IPS-18c (cell line): ENCODE results near the gene EXOC4.

Experiments used
- H3K4me3 ChIP-seq: 2 replicates; pipeline ENCODE4 v1.7.0; 2013; ENCODE audit warnings: low read depth, mild to moderate bottlenecking, low read length, moderate library complexity; ENCODE audit not compliant: insufficient read depth
- H3K9me3 ChIP-seq: one replicate; pipeline ENCODE4 v1.6.1; 2013; ENCODE audit warnings: mild to moderate bottlenecking, low read length, moderate library complexity; ENCODE audit not compliant: control insufficient read depth, insufficient read depth

Gene EXOC4

GRCh38 chr7:133372337-133372736 lies 119.5 kb downstream of the EXOC4 start:
- Histone ChIP-seq H3K9me3 (no peaks in the 10 kb centered on the region), H3K4me3 (no peak overlapping the region)

GRCh38 chr7:133376514-133376913 lies 123.6 kb downstream of the EXOC4 start:
- no peak overlapping the region for H3K4me3 ChIP-seq
- H3K9me3 ChIP-seq, result no peaks in the 10 kb centered on the region

- H3K9me3 ChIP-seq, result no peaks in the 10 kb centered on the region
- H3K4me3 ChIP-seq, result no peak overlapping the region
These were observed 129.1 kb downstream of the EXOC4 start for GRCh38 chr7:133381965-133382364.

DNA sequence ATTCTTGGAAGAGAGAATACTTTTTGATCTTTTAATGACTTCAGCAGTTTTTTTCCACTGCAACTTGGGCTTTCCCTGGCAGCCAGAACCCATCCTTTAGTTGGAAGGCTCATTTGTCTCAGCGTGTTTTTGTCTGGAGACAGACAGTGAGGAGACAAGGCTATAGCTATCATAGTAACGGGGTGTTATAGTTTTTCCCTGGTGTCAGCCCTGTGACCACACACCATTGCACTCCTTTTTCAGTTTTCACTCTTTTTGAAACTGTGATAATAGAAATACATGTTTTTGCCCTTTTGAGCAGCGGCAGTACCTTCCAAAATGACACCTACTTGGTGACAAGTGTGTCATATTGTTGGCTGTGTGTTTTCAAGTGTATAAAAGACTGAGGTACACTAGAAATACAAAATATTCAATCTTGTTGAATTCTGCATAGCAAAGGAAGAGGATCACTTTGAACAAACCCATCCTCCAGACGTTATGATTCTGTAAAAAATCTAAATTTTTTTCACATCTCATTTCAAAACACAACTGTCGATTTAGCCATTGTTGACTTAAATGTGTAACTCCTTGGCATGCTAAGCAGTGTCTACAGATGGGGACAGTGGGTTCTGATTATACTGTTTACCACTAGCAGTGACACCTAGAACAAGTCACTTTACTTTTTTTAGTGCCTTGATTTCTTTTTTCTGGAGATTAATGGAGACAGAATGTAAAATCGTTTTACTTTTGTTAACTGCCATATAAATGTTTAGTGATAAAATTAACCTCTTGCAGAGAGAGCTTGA lies 130.1 kb downstream of the EXOC4 start:
- Histone ChIP-seq H3K4me3 (no peak overlapping the region), H3K9me3 (no peaks in the 10 kb centered on the region)

- H3K4me3 ChIP-seq, result no peak overlapping the region
These were observed 133.3 kb downstream of the EXOC4 start for GRCh38 chr7:133386205-133386604.

DNA sequence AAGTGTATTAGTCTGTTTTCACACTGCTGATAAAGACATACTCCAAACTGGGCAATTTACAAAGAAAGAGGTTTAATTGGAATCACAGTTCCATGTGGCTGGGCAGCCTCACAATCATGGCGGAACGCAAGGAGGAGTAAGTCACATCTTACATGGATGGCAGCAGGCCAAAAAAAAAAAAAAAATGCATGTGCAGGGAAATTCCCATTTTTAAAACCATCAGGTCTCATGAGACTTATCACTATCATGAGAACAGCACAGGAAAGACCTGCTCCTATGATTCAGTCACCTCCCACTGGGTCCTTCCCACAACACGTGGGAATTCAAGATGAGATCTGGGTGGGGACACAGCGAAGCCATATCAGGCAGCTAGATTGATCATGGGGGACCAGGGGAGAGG lies 136.8 kb downstream of the EXOC4 start:
- Histone ChIP-seq H3K4me3 (no peak overlapping the region), H3K9me3 (no peaks in the 10 kb centered on the region)

More at GRCh38 chr7:133386205-133386604, 133.3 kb downstream of the EXOC4 start:
- H3K9me3 ChIP-seq, result no peaks in the 10 kb centered on the region

DNA sequence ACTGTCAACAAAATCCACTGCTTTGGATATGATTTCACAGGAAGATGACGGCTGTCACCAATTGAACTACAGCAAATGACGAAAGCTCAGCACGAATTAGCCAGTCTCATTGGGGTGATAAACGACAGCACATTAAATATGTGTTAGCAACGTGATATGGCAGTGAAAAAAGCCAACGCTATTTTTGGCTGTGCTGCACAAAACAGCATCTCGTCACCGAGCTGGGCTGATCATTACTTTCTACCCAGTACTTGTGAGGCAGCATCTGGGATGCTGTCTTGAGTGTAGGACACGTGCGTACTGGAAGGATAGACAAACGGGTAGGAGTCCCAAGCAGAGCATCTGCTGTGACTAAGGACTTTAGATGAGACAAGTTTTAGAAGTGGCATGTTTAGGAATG lies 138.3 kb downstream of the EXOC4 start:
- Histone ChIP-seq H3K9me3 (no peaks in the 10 kb centered on the region), H3K4me3 (no peak overlapping the region)

DNA sequence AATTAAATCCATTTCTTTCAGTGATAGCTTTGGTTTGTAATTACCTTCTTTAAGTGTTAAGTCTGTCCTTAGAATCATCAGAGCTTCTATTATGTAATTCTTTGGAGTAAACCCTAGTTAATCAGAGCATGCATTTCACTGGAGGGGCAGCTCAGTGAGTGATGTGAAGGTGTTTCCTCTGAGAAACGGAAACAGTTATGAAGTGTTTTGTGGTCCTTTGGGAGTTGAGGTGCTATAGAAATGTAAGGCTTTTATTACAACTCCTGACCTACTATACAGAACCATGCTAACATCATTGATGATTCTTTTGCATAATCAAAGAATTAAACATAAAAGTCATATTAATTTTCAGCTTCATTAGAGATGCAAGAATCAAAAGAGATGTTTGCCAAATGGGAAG lies 141.5 kb downstream of the EXOC4 start:
- no peak overlapping the region for H3K4me3 ChIP-seq
- H3K9me3 ChIP-seq, result no peaks in the 10 kb centered on the region

DNA sequence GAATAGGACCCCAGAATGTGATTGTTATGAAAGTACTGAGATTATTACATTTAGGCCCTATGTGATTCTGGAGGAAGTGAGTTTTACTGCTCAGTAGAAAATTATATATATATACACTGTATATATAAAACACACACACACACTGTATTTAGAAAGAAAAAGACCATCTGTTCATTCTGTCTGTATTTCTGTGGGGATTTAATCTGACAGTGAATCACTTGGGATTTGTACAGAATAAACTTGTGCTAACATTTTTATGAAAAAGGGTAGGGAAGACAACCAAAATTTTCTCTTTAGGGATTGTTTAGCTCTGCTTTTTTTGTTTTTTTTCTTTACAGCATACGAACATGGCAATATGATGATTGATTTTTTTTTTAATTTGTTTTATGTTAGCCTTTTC lies 142.7 kb downstream of the EXOC4 start:
- Histone ChIP-seq H3K9me3 (no peaks in the 10 kb centered on the region), H3K4me3 (no peak overlapping the region)

DNA sequence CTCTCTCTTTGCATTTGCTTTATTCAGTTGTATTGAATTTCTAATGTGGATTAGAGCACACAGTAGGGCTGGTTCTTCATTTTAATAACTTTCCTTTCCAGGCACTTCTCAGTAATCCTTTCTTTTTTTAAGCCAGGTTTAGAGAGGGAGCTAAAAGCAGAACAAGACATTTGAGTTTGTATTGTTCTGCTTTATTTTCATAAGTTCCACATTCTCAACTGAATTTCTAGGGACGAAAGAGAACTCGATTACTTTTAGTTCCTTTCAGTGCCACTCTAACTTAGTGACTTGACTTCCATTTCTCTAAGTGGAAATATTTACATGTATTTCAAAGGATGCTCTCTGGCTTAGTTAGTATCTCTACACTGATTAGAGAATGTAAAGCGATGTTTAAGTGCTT lies 145.6 kb downstream of the EXOC4 start:
- Histone ChIP-seq H3K4me3 (no peak overlapping the region), H3K9me3 (no peaks in the 10 kb centered on the region)

DNA sequence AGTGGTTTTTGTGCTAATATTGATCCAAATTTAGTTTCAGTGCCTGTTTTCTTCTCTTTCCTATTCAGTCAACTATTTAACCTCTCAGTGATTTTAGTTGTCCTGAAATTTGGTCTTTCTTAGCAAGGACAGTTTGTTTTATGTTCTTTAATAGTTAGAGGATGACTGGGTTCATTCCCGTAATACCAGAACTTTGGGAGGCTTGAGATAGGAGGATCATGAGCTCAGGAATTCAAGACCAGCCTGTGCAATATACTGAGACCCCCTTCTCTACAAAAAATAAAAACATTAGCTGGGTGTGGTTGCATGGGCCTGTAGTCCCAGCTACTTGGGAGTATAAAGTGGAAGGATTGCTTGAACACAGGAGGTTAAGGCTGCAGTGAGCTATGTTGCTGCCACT lies 148.3 kb downstream of the EXOC4 start:
- H3K9me3 ChIP-seq, result no peaks in the 10 kb centered on the region
- H3K4me3 ChIP-seq, result no peak overlapping the region

GRCh38 chr7:133408212-133408611 lies 155.3 kb downstream of the EXOC4 start:
- no peaks in the 10 kb centered on the region for H3K9me3 ChIP-seq

DNA sequence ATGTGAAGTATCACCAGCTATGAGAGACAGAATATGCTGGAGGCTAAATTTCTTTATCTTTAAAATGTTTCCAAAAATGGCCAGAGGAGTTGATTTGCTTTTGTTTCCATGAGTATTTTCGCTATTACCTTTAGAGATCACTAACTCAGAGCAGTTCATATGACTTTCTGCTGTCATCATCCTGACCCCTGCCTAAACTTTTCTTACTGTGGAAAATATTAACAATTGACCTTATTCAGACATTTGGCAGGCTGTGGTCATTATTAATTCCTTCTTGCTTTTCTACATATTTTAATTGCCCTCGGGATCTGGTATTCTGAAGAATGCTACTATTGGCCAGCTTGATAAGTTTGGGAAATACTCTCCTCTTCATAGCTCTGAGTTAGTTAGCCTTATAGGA lies 156.5 kb downstream of the EXOC4 start:
- H3K4me3 ChIP-seq, result no peak overlapping the region
- no peaks in the 10 kb centered on the region for H3K9me3 ChIP-seq

More at GRCh38 chr7:133408212-133408611, 155.3 kb downstream of the EXOC4 start:
- no peak overlapping the region for H3K4me3 ChIP-seq

DNA sequence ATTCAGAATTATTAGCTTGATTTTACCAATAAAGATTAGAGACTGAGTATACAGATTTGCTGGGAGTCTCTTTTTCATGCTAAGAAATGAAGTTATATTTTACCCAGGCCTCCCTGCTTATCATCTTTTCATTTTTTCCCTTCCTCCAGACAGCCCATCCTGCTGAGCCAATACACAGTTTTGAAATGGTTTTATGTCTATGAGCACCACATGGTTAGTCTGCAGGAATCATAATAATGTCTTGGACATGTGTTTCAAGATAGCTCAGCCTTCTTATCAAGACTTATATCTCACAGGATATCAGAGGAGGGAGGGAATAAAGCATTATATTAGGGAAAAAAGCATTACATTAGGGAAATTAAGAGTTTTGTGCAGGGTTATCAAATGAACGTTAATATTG lies 157.1 kb downstream of the EXOC4 start:
- Histone ChIP-seq H3K9me3 (no peaks in the 10 kb centered on the region), H3K4me3 (no peak overlapping the region)

DNA sequence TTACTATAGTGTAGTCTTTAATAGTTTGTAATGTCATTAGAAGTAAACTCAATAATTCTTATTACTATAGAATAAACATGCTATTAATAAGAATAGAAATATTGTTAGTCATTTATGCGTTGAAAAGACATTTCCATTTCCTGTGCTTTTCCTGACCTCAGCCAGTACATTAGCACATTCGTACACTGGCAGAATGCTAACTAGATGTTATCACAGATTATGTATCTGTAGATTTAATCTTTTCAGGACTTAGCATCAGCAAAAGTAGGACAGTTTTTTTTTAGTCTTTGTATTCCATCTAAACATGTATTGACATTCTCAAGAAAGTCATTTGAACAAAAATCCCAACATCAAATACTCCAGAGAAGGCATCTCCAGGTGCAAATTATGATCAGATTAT lies 158.5 kb downstream of the EXOC4 start:
- H3K9me3 ChIP-seq, result no peaks in the 10 kb centered on the region
- no peak overlapping the region for H3K4me3 ChIP-seq

DNA sequence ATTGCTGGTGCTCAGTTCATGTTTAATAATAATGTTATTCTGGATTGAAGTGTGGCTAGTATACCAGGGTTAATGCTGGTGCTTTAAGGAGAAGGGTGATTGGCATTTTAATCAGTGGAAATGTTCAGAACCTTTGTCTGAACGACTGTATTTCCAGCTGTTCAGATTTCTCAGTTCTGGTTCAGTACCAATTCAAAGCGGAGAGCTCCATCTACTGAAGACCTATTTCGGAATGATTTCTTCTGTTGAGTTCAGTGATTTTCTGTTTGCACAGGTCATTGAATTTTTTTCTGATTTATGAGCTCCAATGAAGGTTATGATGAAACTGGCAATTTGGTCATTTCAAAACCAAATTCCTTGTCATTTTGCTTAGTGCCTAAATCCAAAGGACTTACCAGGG lies 160.1 kb downstream of the EXOC4 start:
- Histone ChIP-seq H3K4me3 (no peak overlapping the region), H3K9me3 (no peaks in the 10 kb centered on the region)

- H3K9me3 ChIP-seq, result no peaks in the 10 kb centered on the region
- no peak overlapping the region for H3K4me3 ChIP-seq
These were observed 166.2 kb downstream of the EXOC4 start for GRCh38 chr7:133419041-133419440.

- H3K9me3 ChIP-seq, result no peaks in the 10 kb centered on the region
- H3K4me3 ChIP-seq, result no peak overlapping the region
These were observed 170.7 kb downstream of the EXOC4 start for GRCh38 chr7:133423618-133424017.

- Histone ChIP-seq H3K4me3 (no peak overlapping the region), H3K9me3 (no peaks in the 10 kb centered on the region)
These were observed 175.4 kb downstream of the EXOC4 start for GRCh38 chr7:133428326-133428725.
